GM19328 (cell line): ENCODE results near the gene TBC1D2.

Experiments used
- ATAC-seq: cut with Tn5 transposase; IDR thresholded peaks from one replicate; pipeline ENCODE4 v1.9.1; 2021; ENCODE audit warnings: mild to moderate bottlenecking, moderate library complexity; ENCODE audit not compliant: unreplicated experiment

Gene TBC1D2

GRCh38 chr9:98242426-98242825, 13.0 kb downstream of the TBC1D2 start:
- no peak for ATAC-seq

GRCh38 chr9:98241357-98242300, 13.8 kb downstream of the TBC1D2 start:
- ATAC-seq: no peak

GRCh38 chr9:98240475-98240874, 15.0 kb downstream of the TBC1D2 start:
- no peak for ATAC-seq

- no peak for ATAC-seq
These were observed 18.5 kb downstream of the TBC1D2 start for GRCh38 chr9:98236901-98237487.

GRCh38 chr9:98235126-98235525, 20.3 kb downstream of the TBC1D2 start:
- ATAC-seq: no peak

GRCh38 chr9:98234245-98234825, 21.1 kb downstream of the TBC1D2 start:
- no peak for ATAC-seq

GRCh38 chr9:98232926-98233325, 22.5 kb downstream of the TBC1D2 start:
- no peak for ATAC-seq

- ATAC-seq: no peak
These were observed 23.5 kb downstream of the TBC1D2 start for GRCh38 chr9:98231770-98232478.

- no peak for ATAC-seq
These were observed 24.7 kb downstream of the TBC1D2 start for GRCh38 chr9:98230789-98231188.

- ATAC-seq: no peak
These were observed 25.1 kb downstream of the TBC1D2 start for GRCh38 chr9:98230304-98230703.

GRCh38 chr9:98229620-98230019, 25.8 kb downstream of the TBC1D2 start:
- ATAC-seq: no peak

- ATAC-seq: no peak
These were observed 26.4 kb downstream of the TBC1D2 start for GRCh38 chr9:98229090-98229395.

- ATAC-seq: no peak
These were observed 26.9 kb downstream of the TBC1D2 start for GRCh38 chr9:98228392-98229089.

- no peak for ATAC-seq
These were observed 27.6 kb downstream of the TBC1D2 start for GRCh38 chr9:98227883-98228282.

- ATAC-seq: no peak
These were observed 28.5 kb downstream of the TBC1D2 start for GRCh38 chr9:98226957-98227356.

- no peak for ATAC-seq
These were observed 28.9 kb downstream of the TBC1D2 start for GRCh38 chr9:98226516-98226915.

GRCh38 chr9:98225015-98225442, 30.4 kb downstream of the TBC1D2 start:
- no peak for ATAC-seq

GRCh38 chr9:98222885-98223691, 32.4 kb downstream of the TBC1D2 start:
- no peak for ATAC-seq

- no peak for ATAC-seq
These were observed 34.5 kb downstream of the TBC1D2 start for GRCh38 chr9:98220911-98221310.

GRCh38 chr9:98219794-98220370, 35.6 kb downstream of the TBC1D2 start:
- ATAC-seq: no peak
